Sigmoid colon (tissue), 7 donors: Measurements from ENCODE around the gene DPP6. TPM values are rescaled to one million over a fixed set of nuclear protein-coding genes. Genes with fewer than 3 reads are reported as not detected.

Experiments
- DNase-seq: peaks from one replicate; pipeline ENCODE4 v3.0.0-alpha.2; 2019
- H3K27ac ChIP-seq, 4 donors: fragments of 200-600 bp; sonication (generic); one replicate each; pipeline ENCODE4 v1.5.1; 2016 to 2019; ENCODE audit warnings: mild to moderate bottlenecking in 1 of 4
- H3K27me3 ChIP-seq, 3 donors: fragments of 200-600 bp; sonication (generic); one replicate each; pipeline ENCODE4 v1.5.1; 2019; ENCODE audit warnings: mild to moderate bottlenecking in 1 of 3
- H3K36me3 ChIP-seq, 4 donors: fragments of 200-600 bp; sonication (generic); one replicate each; pipeline ENCODE4 v1.5.1; 2016 to 2019
- H3K4me1 ChIP-seq, 4 donors: fragments of 200-600 bp; sonication (generic); one replicate each; pipeline ENCODE4 v1.5.1; 2017 to 2019
- H3K4me3 ChIP-seq, 4 donors: fragments of 200-600 bp; sonication (generic); one replicate each; pipeline ENCODE4 v1.5.1; 2017 to 2019; ENCODE audit warnings: mild to moderate bottlenecking in 2 of 4, moderate library complexity in 1 of 4
- H3K9me3 ChIP-seq, 4 donors: fragments of 200-600 bp in 3 of 4; sonication (generic) in 3 of 4; one replicate each; pipeline versions ENCODE4 v1.5.1 to v1.6.1; 2013 to 2019
- EP300 ChIP-seq, 4 donors: sonication (generic); formaldehyde crosslinking; IDR thresholded peaks; one replicate each; pipeline ENCODE4 v1.6.1; 2017; ENCODE audit warnings: antibody characterized with exemption in 4 of 4
- POLR2A ChIP-seq, 2 donors: fragments of 450-650 bp; IDR thresholded peaks; one replicate each; pipeline ENCODE4 v1.6.1; 2016; ENCODE audit warnings: antibody characterized with exemption in 2 of 2, mild to moderate bottlenecking in 2 of 2, moderate library complexity in 2 of 2
- POLR2AphosphoS5 ChIP-seq, 4 donors: sonication (generic); formaldehyde crosslinking; IDR thresholded peaks; one replicate each; pipeline ENCODE4 v1.6.1; 2017; ENCODE audit warnings: antibody characterized with exemption in 4 of 4
- WGBS, 2 donors: extraction: QIAGEN DNeasy Blood & Tissue Kit; methylation state at CpG; one replicate each; pipeline ENCODE4 v1.1.7; 2013; 5-methylcytosine and 5-hydroxymethylcytosine counted together
- intact Hi-C: fragments of 100-400 bp; cut with DNase I; formaldehyde crosslinking; loops from one replicate; pipeline ENCODE4 v1.15.1; 2023
- polyA plus RNA-seq, 3 donors: library from polyadenylated mRNA; stranded (reverse); fragments of 200-250 nt; gene quantifications; one replicate each; pipeline ENCODE4 v1.2.3, GENCODE V29; 2013
- total RNA-seq, 4 donors: library from RNA; depleted of rRNA; stranded (reverse); fragments of >200 nt; gene quantifications; one replicate each; pipeline ENCODE4 v1.1.0, GENCODE V29; 2016
- TF ChIP-seq, protein P1 (sequence below), 4 experiments: fragments of 450-650 bp in 3 of 4; fragments of 200-600 bp in 1 of 4; IDR thresholded peaks; one replicate each; pipeline ENCODE4 v1.5.1; 2016 to 2019; ENCODE audit warnings: antibody characterized with exemption in 4 of 4, mild to moderate bottlenecking in 3 of 4, moderate library complexity in 2 of 4
- donor health status: healthy with polysubstance abuse.
- donor health status: Bipolar disorder and iron deficiency.
- donor health status: healthy.

Gene DPP6
- total and polyA plus RNA-seq, 7 donors, result 1.2 to 53.2 (median 41.0) TPM; not detected in 1

DNA sequence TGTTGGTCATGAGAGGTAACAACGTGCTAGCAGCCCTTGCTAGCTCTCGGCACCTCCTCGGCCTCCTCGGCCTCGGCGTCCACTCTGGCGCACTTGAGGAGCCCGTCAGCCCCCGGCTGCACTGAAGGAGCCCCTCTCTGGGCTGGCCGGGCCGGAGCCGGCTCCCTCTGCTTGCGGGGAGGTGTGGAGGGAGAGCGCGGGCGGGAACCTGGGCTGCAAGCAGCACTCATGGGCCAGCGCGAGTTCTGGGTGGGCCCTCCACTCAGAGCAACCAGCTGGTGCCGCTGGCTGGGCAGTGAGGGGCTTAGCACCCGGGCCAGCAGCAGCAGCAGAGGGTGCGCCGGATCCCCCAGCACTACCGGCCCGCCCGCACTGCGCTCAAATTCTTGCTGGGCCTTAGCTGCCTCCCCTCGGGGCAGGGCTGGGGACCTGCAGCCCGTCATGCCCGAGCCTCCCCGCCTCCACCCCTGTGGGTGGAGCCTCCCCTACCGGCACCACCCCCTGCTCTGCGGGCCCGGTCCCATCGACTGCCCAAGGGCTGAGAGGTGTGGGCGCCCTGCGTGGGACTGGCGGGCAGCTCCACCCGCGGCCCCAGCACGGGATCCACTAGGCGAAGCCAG lies 854.6 kb downstream of the DPP6 start:
- peak; percentile 49 for DNase-seq
- Histone ChIP-seq H3K4me1 (no peaks in the 10 kb centered on the region), H3K9me3 (no peaks in the 10 kb centered on the region), H3K36me3 (no peaks in the 10 kb centered on the region), H3K4me3 (no peak overlapping the region), H3K27ac (no peak overlapping the region), H3K27me3 (peaks cover 0 to 24% (median 0%) of the 10 kb centered on the region in 3 donors)
- intact Hi-C loops, result no loop called here
- 96 to 97% methylated on average over 41 of the region's 41 CpGs for WGBS, 2 donors
- TF ChIP-seq POLR2A (IDR thresholded peaks at IDR 0.05) (no peak), EP300 (IDR thresholded peaks at IDR 0.05) (no peak), POLR2AphosphoS5 (IDR thresholded peaks at IDR 0.05) (no peak)
- TF ChIP-seq, protein P1, sequence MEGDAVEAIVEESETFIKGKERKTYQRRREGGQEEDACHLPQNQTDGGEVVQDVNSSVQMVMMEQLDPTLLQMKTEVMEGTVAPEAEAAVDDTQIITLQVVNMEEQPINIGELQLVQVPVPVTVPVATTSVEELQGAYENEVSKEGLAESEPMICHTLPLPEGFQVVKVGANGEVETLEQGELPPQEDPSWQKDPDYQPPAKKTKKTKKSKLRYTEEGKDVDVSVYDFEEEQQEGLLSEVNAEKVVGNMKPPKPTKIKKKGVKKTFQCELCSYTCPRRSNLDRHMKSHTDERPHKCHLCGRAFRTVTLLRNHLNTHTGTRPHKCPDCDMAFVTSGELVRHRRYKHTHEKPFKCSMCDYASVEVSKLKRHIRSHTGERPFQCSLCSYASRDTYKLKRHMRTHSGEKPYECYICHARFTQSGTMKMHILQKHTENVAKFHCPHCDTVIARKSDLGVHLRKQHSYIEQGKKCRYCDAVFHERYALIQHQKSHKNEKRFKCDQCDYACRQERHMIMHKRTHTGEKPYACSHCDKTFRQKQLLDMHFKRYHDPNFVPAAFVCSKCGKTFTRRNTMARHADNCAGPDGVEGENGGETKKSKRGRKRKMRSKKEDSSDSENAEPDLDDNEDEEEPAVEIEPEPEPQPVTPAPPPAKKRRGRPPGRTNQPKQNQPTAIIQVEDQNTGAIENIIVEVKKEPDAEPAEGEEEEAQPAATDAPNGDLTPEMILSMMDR (IDR thresholded peaks at IDR 0.05), result no peak

DNA sequence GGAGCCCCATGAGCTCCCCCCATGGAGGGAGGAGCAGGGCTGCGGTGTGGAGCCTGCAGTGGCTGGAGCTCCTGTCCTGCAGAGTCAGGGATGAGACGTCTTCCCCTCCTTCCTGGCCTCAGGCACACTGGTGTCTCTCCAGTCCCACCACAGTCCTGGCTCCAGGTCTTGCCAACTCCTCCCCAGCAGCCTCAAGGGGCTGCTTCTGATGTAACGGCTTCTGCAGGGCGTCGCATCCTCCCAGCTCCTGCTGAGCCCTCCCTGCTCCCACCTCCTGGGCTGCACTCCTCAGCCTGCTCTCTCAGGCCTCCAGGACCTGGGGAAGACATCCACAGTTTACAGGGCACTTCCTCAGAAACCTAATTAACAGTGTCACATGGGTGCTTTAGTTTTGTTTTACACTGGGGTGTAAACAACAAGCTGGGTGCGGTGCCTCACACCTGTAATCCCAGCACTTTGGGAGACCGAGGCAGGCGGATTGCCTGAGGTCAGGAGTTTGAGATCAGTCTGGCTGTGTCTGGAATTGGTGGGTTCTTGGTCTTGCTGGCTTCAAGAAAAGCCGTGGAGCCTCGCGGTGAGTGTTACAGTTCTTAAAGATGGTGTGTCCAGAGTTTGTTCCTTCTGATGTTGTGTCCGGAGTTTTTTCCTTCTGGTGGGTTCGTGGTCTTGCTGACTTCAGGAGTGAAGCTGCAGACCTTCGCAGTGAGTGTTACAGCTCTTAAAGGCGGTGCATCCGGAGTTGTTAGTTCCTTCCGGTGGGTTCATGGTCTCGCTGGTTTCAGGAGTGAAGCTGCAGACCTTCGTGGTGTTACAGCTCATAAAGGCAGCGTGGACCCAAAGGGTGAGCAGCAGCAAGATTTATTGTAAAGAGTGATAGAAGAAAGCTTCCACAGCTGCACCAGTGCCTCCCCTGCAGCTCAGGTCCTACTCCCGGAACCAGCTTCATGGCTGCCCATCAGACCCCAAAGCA lies 855.7 kb downstream of the DPP6 start:
- intact Hi-C loops, result no loop called here
- Histone ChIP-seq H3K36me3 (no peaks in the 10 kb centered on the region), H3K27me3 (peaks cover 0 to 24% (median 0%) of the 10 kb centered on the region in 3 donors), H3K4me1 (no peaks in the 10 kb centered on the region), H3K27ac (no peak overlapping the region), H3K9me3 (no peaks in the 10 kb centered on the region), H3K4me3 (no peak overlapping the region)
- peak; percentile 36 for DNase-seq
- TF ChIP-seq, protein P1 (IDR thresholded peaks at IDR 0.05), result no peak
- TF ChIP-seq POLR2A (IDR thresholded peaks at IDR 0.05), result no peak
- no peak for TF ChIP-seq POLR2AphosphoS5 (IDR thresholded peaks at IDR 0.05)
- TF ChIP-seq EP300 (IDR thresholded peaks at IDR 0.05), result no peak
- WGBS, 2 donors, result 70 to 74% methylated on average over 21 of the region's 21 CpGs

DNA sequence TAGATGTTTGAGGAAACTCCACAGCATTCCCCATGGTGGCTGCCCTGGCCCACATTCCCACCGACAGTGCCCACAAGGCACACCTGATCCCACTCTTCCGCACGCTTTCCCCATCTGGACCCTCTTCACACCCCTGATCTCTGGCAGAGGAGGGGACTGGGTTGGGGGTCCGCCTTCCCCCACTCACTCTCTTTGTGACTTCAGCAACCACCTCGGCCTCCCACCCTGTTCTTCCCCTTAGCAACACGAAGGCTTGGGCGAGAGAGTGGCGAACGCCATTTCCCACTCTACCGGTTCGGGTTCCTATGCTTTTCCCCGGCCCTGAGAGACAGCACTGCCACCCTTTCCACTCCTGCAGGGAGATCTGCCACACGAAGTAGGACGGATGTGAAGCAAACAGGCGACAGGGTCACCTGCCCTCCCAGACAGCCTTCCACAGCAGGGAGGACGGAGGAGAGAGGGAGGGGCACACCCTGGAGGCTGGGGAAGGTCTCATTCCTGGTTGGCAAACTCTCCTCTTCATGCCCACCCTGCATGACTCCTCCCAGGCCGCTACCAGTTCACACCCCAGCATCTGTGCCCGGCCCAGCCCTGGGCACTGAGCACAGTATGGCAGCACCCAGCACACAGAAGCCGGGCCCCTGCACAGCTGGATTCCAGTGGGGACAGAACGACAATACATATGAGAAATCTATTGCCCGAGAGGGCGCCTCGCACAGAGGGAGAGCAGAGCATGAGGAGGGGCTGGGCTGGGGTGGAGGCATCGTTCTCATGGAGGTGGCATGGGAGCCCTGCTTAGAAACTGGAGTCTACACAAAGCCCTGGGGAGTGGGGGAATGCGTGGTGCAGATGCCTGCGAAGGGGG lies 857.3 kb downstream of the DPP6 start:
- Histone ChIP-seq H3K36me3 (no peaks in the 10 kb centered on the region), H3K4me1 (peaks cover 0 to 11% (median 8%) of the 10 kb centered on the region in 4 donors), H3K27me3 (peaks cover 5 to 32% (median 6%) of the 10 kb centered on the region in 3 donors), H3K9me3 (no peaks in the 10 kb centered on the region), H3K4me3 (no peak overlapping the region), H3K27ac (no peak overlapping the region)
- 83 to 84% methylated on average over 26 of the region's 26 CpGs for WGBS, 2 donors
- no peak for DNase-seq
- intact Hi-C loops, result no loop called here
- TF ChIP-seq POLR2A (IDR thresholded peaks at IDR 0.05), result no peak

DNA sequence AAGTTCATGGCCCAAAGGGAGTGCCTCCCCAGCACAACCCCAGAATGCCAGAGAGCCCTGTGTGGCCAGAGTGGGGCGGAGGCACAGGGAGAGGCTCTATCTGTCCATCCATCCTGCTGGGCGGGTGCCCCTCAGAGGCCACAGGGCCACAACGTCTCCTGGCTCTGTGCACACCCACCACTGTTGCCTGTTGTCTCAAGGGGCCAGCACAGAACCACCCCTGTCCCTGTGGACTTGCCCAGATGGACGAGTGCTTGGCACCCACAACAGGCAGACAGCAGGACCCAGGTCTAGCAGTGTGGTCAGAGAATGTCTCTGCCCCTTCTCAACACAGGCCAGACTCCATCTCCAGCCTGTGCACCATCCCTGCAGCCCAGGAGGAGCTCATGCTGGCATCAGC lies 857.9 kb downstream of the DPP6 start:
- H3K27me3 ChIP-seq, result peaks cover 6 to 38% (median 13%) of the 10 kb centered on the region in 3 donors
- peaks cover 0 to 11% (median 9%) of the 10 kb centered on the region in 4 donors for H3K4me1 ChIP-seq
- TF ChIP-seq EP300 (IDR thresholded peaks at IDR 0.05) (no peak), POLR2A (IDR thresholded peaks at IDR 0.05) (no peak), POLR2AphosphoS5 (IDR thresholded peaks at IDR 0.05) (no peak)
- TF ChIP-seq, protein P1 (IDR thresholded peaks at IDR 0.05), result no peak
- H3K27ac ChIP-seq, result no peak overlapping the region
- no peaks in the 10 kb centered on the region for H3K36me3 ChIP-seq
- no peak for DNase-seq
- 73 to 74% methylated on average over 4 of the region's 4 CpGs for WGBS, 2 donors
- intact Hi-C loops, result no loop called here
- no peaks in the 10 kb centered on the region for H3K9me3 ChIP-seq
- no peak overlapping the region for H3K4me3 ChIP-seq
